Measurements from ENCODE around the gene FNIP1.

FNIP1 gene

DNA sequence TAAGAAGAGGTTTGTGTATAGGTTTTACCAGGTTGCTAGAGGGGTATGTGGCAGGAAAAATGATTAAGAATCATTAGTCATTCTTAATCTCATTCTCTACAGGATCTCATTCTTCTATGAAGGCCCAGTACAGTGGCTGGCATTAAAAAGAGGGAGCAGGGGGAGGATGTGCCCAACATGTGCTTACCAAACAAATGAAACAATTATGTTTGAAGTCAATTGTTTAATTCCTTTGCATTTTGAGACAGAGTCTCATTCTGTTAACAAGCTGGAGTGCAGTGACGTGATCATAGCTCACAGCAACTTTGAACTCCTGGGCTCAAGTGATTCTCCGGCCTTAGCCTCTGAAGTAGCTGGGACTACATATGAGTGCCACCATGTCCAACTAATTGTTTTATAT is 23.0 kb downstream of the FNIP1 start:
- no peak for DNase-seq
- Histone ChIP-seq H3K27ac (no peak overlapping the region), H3K27me3 (replicated peaks) (no peaks in the 10 kb centered on the region), H3K36me3 (replicated peaks) (no peaks in the 10 kb centered on the region), H3K4me3 (ENCODE audit: low read depth, low read length) (no peak overlapping the region)
- in situ Hi-C loops (cut with HindIII; ENCODE audit: low pct_ligation_motif_present, low sequenced_read_pairs) = no loop called here
- TF ChIP-seq, protein P1, sequence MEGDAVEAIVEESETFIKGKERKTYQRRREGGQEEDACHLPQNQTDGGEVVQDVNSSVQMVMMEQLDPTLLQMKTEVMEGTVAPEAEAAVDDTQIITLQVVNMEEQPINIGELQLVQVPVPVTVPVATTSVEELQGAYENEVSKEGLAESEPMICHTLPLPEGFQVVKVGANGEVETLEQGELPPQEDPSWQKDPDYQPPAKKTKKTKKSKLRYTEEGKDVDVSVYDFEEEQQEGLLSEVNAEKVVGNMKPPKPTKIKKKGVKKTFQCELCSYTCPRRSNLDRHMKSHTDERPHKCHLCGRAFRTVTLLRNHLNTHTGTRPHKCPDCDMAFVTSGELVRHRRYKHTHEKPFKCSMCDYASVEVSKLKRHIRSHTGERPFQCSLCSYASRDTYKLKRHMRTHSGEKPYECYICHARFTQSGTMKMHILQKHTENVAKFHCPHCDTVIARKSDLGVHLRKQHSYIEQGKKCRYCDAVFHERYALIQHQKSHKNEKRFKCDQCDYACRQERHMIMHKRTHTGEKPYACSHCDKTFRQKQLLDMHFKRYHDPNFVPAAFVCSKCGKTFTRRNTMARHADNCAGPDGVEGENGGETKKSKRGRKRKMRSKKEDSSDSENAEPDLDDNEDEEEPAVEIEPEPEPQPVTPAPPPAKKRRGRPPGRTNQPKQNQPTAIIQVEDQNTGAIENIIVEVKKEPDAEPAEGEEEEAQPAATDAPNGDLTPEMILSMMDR (IDR thresholded peaks at IDR 0.05; ENCODE audit: low read depth, low read length, missing control alignments) = no peak

DNA sequence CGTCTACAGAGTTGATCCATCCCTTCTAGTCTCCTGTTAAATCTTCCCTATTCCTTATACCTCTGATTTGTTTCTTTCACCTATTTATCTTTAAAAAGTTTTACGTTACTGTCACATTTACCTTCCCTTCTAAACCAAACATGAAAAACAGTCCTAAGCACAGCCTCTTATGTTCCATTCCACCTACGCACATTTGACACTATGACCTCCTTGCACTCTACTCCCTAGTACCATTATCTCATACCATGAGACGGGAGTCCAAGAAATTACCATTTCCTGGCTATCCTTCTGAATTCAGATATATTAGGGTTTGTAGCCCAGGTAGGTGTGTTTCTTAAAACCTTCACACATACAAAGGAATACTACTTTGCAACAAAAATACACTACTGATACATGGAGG is 25.1 kb downstream of the FNIP1 start:
- no peak overlapping the region for H3K27ac ChIP-seq
- no peak for DNase-seq
- in situ Hi-C loops (cut with HindIII; ENCODE audit: low pct_ligation_motif_present, low sequenced_read_pairs) = no loop called here
- no peak overlapping the region for H3K4me3 ChIP-seq (ENCODE audit: low read depth, low read length)
- H3K36me3 ChIP-seq (replicated peaks) = no peaks in the 10 kb centered on the region
- no peaks in the 10 kb centered on the region for H3K27me3 ChIP-seq (replicated peaks)
- TF ChIP-seq, protein P1 (IDR thresholded peaks at IDR 0.05; ENCODE audit: low read depth, low read length, missing control alignments) = no peak

DNA sequence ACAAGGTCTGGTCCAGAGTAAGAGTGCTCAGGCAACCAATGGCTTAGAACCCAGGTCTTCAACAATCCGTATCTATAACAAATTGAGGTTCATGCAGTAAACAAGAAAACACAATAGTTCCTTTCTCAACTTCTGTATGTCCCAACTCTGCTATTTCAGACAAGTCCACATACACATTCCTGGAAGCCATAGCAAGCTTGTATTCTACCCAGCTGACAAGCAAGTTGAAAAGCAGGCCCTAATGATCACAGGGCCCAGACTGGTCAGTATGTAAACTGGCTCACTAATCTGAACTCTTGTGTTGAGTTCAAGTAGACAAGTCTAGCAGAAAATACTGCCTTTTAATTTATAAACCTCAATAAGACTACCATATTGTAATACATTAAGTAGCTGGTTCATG is 26.9 kb downstream of the FNIP1 start:
- H3K27me3 ChIP-seq (replicated peaks) = no peaks in the 10 kb centered on the region
- DNase-seq = no peak
- H3K27ac ChIP-seq = no peak overlapping the region
- TF ChIP-seq, protein P1 (IDR thresholded peaks at IDR 0.05; ENCODE audit: low read depth, low read length, missing control alignments) = no peak
- in situ Hi-C loops (cut with HindIII; ENCODE audit: low pct_ligation_motif_present, low sequenced_read_pairs) = no loop called here
- no peaks in the 10 kb centered on the region for H3K36me3 ChIP-seq (replicated peaks)
- H3K4me3 ChIP-seq (ENCODE audit: low read depth, low read length) = no peak overlapping the region

DNA sequence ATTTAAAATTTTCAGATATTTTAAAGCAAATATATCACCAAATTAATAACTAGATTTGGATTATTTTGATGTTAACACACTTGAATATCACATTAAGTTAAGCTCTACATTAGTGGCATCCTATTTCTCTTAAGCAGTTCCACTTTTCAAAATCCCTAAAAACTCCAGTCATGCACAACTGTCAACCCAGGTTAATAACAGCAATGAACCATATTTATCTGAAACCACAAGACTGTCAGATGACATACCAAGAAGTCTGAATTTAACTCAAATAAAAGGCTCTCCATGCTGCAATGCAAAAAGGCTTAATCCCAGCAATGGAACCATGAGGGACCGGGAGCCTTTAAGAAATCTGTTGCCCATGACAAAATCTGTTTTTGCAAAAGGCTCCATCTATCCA is 27.5 kb downstream of the FNIP1 start:
- H3K36me3 ChIP-seq (replicated peaks) = no peaks in the 10 kb centered on the region

DNA sequence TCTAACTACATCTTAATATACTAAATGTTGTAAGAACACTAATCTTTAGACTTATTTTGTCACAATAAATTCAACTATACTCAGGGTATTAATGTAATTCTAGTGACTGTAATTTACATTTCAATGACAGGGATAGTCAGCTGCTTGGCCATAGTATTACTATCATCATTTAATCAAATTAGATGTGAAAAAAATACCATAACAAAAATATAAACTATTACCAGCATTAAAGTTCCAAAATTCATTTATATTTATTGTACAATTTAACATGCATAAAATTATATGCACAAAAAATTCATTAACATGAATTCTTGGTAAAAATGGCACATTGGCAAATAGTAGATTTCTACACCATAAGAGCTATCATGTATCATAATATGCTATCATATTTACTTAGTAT is 28.9 kb downstream of the FNIP1 start:
- DNase-seq = no peak
- Histone ChIP-seq H3K27ac (no peak overlapping the region), H3K27me3 (replicated peaks) (no peaks in the 10 kb centered on the region), H3K4me3 (ENCODE audit: low read depth, low read length) (no peak overlapping the region), H3K36me3 (replicated peaks) (no peaks in the 10 kb centered on the region)
- TF ChIP-seq, protein P1 (IDR thresholded peaks at IDR 0.05; ENCODE audit: low read depth, low read length, missing control alignments) = no peak
- in situ Hi-C loops (cut with HindIII; ENCODE audit: low pct_ligation_motif_present, low sequenced_read_pairs) = no loop called here

More for the DNA sequence above, 27.5 kb downstream of the FNIP1 start:
- Histone ChIP-seq H3K27me3 (replicated peaks) (no peaks in the 10 kb centered on the region), H3K27ac (no peak overlapping the region), H3K4me3 (ENCODE audit: low read depth, low read length) (no peak overlapping the region)
- no peak for DNase-seq
- TF ChIP-seq, protein P1 (IDR thresholded peaks at IDR 0.05; ENCODE audit: low read depth, low read length, missing control alignments) = no peak
- in situ Hi-C loops (cut with HindIII; ENCODE audit: low pct_ligation_motif_present, low sequenced_read_pairs) = no loop called here

DNA sequence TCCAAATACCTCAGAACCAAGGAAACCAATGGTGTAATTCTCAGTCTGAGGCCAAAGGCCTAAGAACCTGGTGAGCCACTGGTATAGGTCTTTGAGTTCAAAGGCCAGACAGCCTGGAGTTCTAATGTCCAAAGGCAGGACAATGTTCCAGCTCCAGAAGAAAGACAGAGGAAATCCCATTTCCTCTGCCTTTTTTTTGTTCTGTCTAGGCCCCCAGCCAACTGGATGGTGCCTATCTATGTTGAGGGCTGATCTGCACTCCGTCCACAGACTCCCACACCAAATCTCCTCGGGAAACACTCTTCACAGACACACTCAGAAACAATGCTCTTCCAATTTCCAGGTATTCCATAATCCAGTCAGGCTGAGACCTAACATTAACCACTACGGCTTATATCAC is 30.1 kb downstream of the FNIP1 start:
- H3K4me3 ChIP-seq (ENCODE audit: low read depth, low read length) = no peak overlapping the region
- in situ Hi-C loops (cut with HindIII; ENCODE audit: low pct_ligation_motif_present, low sequenced_read_pairs) = no loop called here
- no peaks in the 10 kb centered on the region for H3K36me3 ChIP-seq (replicated peaks)
- TF ChIP-seq, protein P1 (IDR thresholded peaks at IDR 0.05; ENCODE audit: low read depth, low read length, missing control alignments) = no peak
- no peak for DNase-seq
- H3K27ac ChIP-seq = no peak overlapping the region
- H3K27me3 ChIP-seq (replicated peaks) = no peaks in the 10 kb centered on the region

All from brain microvascular endothelial cell (primary cell).